ENCODE results near the gene HPDL.
A peak's percentile ranks its signal among the peaks of the same experiment; 100 is the strongest.

The HPDL gene

DNA sequence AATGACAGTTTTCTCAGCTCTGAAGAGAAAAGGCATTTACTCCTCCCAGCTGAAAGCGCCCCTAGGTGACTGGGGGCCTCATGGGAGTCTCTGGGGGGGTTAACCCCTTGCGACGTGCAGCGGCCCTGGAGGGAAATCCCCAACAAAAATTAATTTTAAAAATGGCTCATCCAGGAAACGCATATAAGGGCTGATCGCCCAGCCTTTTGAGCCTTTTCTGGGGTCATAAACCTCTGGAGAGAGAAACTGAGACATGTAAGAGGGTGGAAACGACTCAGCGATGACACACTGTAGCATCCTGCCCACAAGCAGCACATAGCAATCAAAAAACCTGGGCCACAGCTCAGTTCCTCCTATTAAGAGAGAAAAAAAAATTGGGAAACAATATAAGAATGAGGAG is 20.4 kb upstream of the HPDL start:
- H3K4me3 ChIP-seq (ENCODE audit: low read depth, low read length) = no peak overlapping the region
- TF ChIP-seq, protein P1, sequence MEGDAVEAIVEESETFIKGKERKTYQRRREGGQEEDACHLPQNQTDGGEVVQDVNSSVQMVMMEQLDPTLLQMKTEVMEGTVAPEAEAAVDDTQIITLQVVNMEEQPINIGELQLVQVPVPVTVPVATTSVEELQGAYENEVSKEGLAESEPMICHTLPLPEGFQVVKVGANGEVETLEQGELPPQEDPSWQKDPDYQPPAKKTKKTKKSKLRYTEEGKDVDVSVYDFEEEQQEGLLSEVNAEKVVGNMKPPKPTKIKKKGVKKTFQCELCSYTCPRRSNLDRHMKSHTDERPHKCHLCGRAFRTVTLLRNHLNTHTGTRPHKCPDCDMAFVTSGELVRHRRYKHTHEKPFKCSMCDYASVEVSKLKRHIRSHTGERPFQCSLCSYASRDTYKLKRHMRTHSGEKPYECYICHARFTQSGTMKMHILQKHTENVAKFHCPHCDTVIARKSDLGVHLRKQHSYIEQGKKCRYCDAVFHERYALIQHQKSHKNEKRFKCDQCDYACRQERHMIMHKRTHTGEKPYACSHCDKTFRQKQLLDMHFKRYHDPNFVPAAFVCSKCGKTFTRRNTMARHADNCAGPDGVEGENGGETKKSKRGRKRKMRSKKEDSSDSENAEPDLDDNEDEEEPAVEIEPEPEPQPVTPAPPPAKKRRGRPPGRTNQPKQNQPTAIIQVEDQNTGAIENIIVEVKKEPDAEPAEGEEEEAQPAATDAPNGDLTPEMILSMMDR (IDR thresholded peaks at IDR 0.05; ENCODE audit: control insufficient read depth, extremely low read depth, insufficient read depth) = no peak
- DNase-seq (ENCODE audit: low read depth) = no peak

DNA sequence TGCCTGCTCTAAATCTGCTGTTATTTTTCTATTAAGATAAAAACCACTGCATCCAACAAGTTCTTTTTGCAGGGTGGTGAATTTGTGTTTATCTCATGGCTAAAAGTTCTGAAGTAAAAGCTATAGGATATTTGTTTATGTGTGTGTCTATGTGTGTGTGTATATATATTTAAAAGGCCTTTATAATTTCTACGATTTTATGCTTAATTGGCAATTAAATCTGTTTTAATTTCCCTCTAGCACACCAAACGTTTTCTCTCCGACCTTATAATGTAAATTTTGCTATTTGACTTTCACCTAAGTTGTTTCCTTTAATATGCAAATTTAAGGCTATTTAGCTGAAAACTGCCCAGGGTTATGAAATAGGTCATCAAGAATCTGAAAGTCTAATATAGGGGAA is 19.8 kb upstream of the HPDL start:
- no peak overlapping the region for H3K4me3 ChIP-seq (ENCODE audit: low read depth, low read length)
- TF ChIP-seq, protein P1 (IDR thresholded peaks at IDR 0.05; ENCODE audit: control insufficient read depth, extremely low read depth, insufficient read depth) = no peak
- no peak for DNase-seq (ENCODE audit: low read depth)

DNA sequence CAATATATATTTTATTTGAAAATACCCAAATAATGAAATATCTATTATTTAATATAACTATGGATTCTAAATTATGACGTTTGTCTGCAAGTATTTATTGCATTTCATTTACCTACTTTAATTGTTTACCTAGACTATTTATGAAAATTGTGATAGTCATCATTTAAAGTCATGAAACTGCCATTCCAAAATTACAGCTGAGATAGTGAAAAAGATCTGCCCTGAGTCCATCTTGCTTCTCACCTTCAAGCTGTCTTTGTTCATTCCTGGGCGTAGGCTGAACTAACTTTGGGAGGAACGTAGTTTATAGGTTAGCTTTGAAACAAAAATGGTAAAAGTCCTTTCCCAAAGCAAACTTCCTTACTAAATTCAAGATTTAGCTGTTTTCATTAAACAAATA is 12.4 kb upstream of the HPDL start:
- TF ChIP-seq, protein P1 (IDR thresholded peaks at IDR 0.05; ENCODE audit: control insufficient read depth, extremely low read depth, insufficient read depth) = no peak
- DNase-seq (ENCODE audit: low read depth) = peak; percentile 57
- no peak overlapping the region for H3K4me3 ChIP-seq (ENCODE audit: low read depth, low read length)

DNA sequence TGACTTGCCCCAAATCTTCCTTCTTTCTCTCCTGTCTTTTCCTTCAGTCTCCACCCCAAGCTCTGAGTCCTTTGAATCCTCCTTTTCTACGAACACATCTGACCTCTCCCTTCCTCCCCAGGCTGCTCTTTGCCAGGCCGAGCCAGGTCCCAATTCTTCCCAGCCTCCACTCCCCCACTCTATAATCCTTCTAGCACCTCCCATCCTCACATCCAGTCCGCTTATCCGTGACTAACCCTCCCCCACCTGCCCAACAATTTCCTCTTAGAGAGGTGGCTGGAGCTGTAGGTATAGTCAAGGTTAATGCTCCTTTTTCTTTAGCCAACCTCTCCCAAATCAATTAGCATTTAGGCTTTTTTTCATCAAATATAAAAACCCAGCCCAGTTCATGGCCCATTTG is 9.5 kb upstream of the HPDL start:
- DNase-seq (ENCODE audit: low read depth) = no peak
- no peak overlapping the region for H3K4me3 ChIP-seq (ENCODE audit: low read depth, low read length)
- TF ChIP-seq, protein P1 (IDR thresholded peaks at IDR 0.05; ENCODE audit: control insufficient read depth, extremely low read depth, insufficient read depth) = no peak

DNA sequence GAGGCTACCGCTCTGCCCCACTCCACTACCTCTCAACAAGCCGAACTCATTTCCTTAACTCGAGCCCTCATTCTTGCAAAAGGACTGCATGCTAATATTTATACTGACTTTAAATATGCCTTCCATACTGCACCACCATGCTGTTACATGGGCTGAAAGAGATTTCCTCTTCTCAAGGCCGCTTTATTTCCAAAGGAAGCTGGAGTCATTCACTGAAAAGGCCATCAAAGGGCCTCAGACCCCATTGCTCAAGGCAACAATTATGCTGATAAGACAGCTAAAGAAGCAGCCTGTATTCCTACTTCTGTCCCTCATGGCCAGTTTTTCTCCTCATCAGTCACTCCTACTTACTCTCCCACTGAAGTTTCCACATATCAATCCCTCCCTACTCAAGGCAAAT is 6.9 kb upstream of the HPDL start:
- DNase-seq (ENCODE audit: low read depth) = no peak
- H3K4me3 ChIP-seq (ENCODE audit: low read depth, low read length) = no peak overlapping the region
- TF ChIP-seq, protein P1 (IDR thresholded peaks at IDR 0.05; ENCODE audit: control insufficient read depth, extremely low read depth, insufficient read depth) = no peak

DNA sequence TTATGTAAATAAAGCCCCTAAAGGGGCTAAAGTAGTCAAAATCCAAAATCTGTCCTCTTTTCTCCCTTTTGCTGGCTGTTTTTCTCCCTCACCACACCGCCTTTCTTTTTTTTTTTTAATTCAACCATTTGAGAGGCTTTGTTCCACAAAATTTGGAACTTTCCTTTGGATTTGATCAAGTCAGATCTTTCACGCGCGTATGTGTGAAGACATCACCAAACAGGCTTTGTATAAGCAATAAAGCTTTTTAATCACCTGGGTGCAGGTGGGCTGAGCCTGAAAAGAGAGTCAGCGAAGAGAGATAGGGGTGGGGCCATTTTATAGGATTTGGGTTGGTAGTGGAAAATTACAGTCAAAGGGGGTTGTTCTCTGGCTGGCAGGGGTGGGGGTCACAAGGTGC is 5.3 kb upstream of the HPDL start:
- TF ChIP-seq, protein P1 (IDR thresholded peaks at IDR 0.05; ENCODE audit: control insufficient read depth, extremely low read depth, insufficient read depth) = no peak
- DNase-seq (ENCODE audit: low read depth) = no peak
- no peak overlapping the region for H3K4me3 ChIP-seq (ENCODE audit: low read depth, low read length)

DNA sequence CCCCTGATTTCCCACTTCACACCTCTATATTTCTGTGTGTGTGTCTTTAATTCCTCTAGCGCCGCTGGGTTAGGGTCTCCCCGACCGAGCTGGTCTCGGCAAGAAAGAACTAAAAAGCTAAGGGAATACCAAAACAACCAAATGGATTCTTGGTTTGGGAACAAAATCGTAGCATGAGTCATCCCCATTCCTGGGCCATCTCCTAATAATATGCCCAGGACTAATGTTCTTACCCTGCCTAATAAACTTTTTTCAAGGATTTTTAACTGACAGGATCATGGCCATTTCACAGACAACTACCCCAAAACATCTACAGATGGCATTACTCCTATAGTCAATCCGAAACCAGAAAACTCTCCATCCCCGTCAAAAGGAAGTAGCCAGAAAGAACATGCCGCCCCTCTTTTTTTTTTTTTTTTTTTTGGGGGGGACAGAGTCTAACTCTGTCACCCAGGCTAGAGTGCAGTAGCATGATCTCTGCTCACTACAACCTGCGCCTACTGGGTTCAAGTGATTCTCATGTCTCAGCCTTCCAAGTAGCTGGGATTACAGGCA is 4.1 kb upstream of the HPDL start:
- DNase-seq (ENCODE audit: low read depth) = no peak
- TF ChIP-seq, protein P1 (IDR thresholded peaks at IDR 0.05; ENCODE audit: control insufficient read depth, extremely low read depth, insufficient read depth) = no peak

More for the DNA sequence above, 4.1 kb upstream of the HPDL start:
- H3K4me3 ChIP-seq (ENCODE audit: low read depth, low read length) = no peak overlapping the region

Measured in LNCaP clone FGC (cell line).